SU-DHL-6 (cell line): ENCODE data around the gene ACAN.

Source experiments
- H2AFZ ChIP-seq: fragments of 200-600 bp; sonication (generic); 2 replicates; pipeline ENCODE4 v1.6.1; 2014; ENCODE audit warnings: low read depth, mild to moderate bottlenecking, moderate library complexity, mixed read lengths, antibody characterized with exemption, low read length; ENCODE audit not compliant: severe bottlenecking
- H3F3A ChIP-seq: fragments of 200-600 bp; shearing (Covaris generic); 2 replicates; pipeline ENCODE4 v1.6.0; 2016; ENCODE audit warnings: antibody characterized with exemption, mild to moderate bottlenecking; ENCODE audit not compliant: insufficient read depth
- H3K27ac ChIP-seq: fragments of 200-600 bp; sonication (generic); 2 replicates; pipeline ENCODE4 v1.5.1; 2016; ENCODE audit warnings: low read depth, mild to moderate bottlenecking, low read length, moderate library complexity, mixed read lengths
- H3K27me3 ChIP-seq: fragments of 200-600 bp; sonication (generic), shearing (Covaris generic); 2 replicates; pipeline ENCODE4 v1.6.0; 2014; ENCODE audit warnings: mild to moderate bottlenecking, low read length
- H3K36me3 ChIP-seq: fragments of 200-600 bp; sonication (generic); 2 replicates; pipeline ENCODE4 v1.6.1; 2014; ENCODE audit warnings: mild to moderate bottlenecking, low read length, mixed read lengths
- H3K4me2 ChIP-seq: fragments of 300-600, 200-600 bp; shearing (Covaris generic), sonication (generic); 2 replicates; pipeline ENCODE4 v1.6.0; 2014; ENCODE audit warnings: low read length, low read depth, mild to moderate bottlenecking; ENCODE audit not compliant: poor library complexity, severe bottlenecking
- H3K4me3 ChIP-seq: fragments of 200-600 bp; sonication (generic); 2 replicates; pipeline ENCODE4 v1.5.1; 2014; ENCODE audit warnings: antibody characterized with exemption, low read length, mild to moderate bottlenecking, mixed read lengths; ENCODE audit not compliant: insufficient read depth, poor library complexity, severe bottlenecking
- H3K79me2 ChIP-seq: fragments of 200-600 bp; sonication (generic); 2 replicates; pipeline ENCODE4 v1.6.1; 2014; ENCODE audit warnings: mild to moderate bottlenecking, low read length, moderate library complexity; ENCODE audit not compliant: insufficient read depth
- H3K9ac ChIP-seq: fragments of 200-600 bp; sonication (generic); 2 replicates; pipeline ENCODE4 v1.7.0; 2014; ENCODE audit warnings: mild to moderate bottlenecking, low read length
- H3K9me2 ChIP-seq: fragments of 200-600 bp; sonication (generic); replicated peaks from 2 replicates; pipeline ENCODE4 v1.6.1; 2014; ENCODE audit warnings: low read length; ENCODE audit not compliant: insufficient read depth
- H3K9me3 ChIP-seq: fragments of 200-600 bp; sonication (generic); 2 replicates; pipeline ENCODE4 v1.6.1; 2014; ENCODE audit warnings: low read length, mixed read lengths; ENCODE audit not compliant: insufficient read depth
- H4K20me1 ChIP-seq: fragments of 200-600 bp; sonication (generic); 2 replicates; pipeline ENCODE4 v1.6.1; 2014; ENCODE audit warnings: low read depth, mild to moderate bottlenecking, antibody characterized with exemption, low read length, moderate library complexity, mixed read lengths
- CTCF ChIP-seq: fragments of 200-600 bp; sonication (generic); IDR thresholded peaks from one replicate; pipeline ENCODE4 v1.5.1; 2017; ENCODE audit warnings: antibody characterized with exemption, mild to moderate bottlenecking, low read length, moderate library complexity; ENCODE audit not compliant: insufficient read depth, poor library complexity, severe bottlenecking
- EZH2phosphoT487 ChIP-seq: fragments of 200-600 bp; sonication (generic), shearing (Covaris generic); conservative IDR thresholded peaks from 2 replicates; pipeline ENCODE4 v1.6.1; 2018; ENCODE audit warnings: mild to moderate bottlenecking, antibody characterized with exemption, low read length, moderate library complexity, mixed read lengths

The ACAN gene

GRCh38 chr15:88779944-88780343, 23.3 kb upstream of the ACAN start:
- no peaks in the 10 kb centered on the region for H3K36me3 ChIP-seq
- H2AFZ ChIP-seq = no peak overlapping the region
- no peaks in the 10 kb centered on the region for H3K79me2 ChIP-seq
- TF ChIP-seq CTCF (no peak), EZH2phosphoT487 (no peak)
- no peaks in the 10 kb centered on the region for H4K20me1 ChIP-seq
- no peak overlapping the region for H3K4me3 ChIP-seq
- no peak overlapping the region for H3K9ac ChIP-seq
- H3K4me2 ChIP-seq = no peak overlapping the region
- peaks cover 4% of the 10 kb centered on the region; the same call in 1 of the 2 replicates for H3K9me3 ChIP-seq
- H3F3A ChIP-seq = no peaks in the 10 kb centered on the region
- no peaks in the 10 kb centered on the region for H3K9me2 ChIP-seq
- no peak overlapping the region for H3K27ac ChIP-seq
- H3K27me3 ChIP-seq = no peaks in the 10 kb centered on the region

- no peaks in the 10 kb centered on the region for H3K36me3 ChIP-seq
- H3K27ac ChIP-seq = no peak overlapping the region
- H3K27me3 ChIP-seq = no peaks in the 10 kb centered on the region
- H3K9ac ChIP-seq = no peak overlapping the region
- H2AFZ ChIP-seq = no peak overlapping the region
- no peaks in the 10 kb centered on the region for H4K20me1 ChIP-seq
- no peak overlapping the region for H3K4me3 ChIP-seq
- H3F3A ChIP-seq = no peaks in the 10 kb centered on the region
- no peaks in the 10 kb centered on the region for H3K79me2 ChIP-seq
- H3K9me2 ChIP-seq = no peaks in the 10 kb centered on the region
- no peak overlapping the region for H3K4me2 ChIP-seq
- TF ChIP-seq EZH2phosphoT487 (no peak), CTCF (no peak)
- H3K9me3 ChIP-seq = no peaks in the 10 kb centered on the region
These were observed 20.8 kb upstream of the ACAN start for GRCh38 chr15:88782465-88782864.

- Histone ChIP-seq H3K27ac (no peak overlapping the region), H3K27me3 (no peaks in the 10 kb centered on the region), H2AFZ (no peak overlapping the region), H3K9ac (no peak overlapping the region), H3K4me3 (no peak overlapping the region), H3K9me3 (no peaks in the 10 kb centered on the region), H3K4me2 (no peak overlapping the region), H3K79me2 (no peaks in the 10 kb centered on the region), H3F3A (no peaks in the 10 kb centered on the region), H3K9me2 (no peaks in the 10 kb centered on the region), H3K36me3 (no peaks in the 10 kb centered on the region), H4K20me1 (no peaks in the 10 kb centered on the region)
- no peak for TF ChIP-seq EZH2phosphoT487
- TF ChIP-seq CTCF = no peak
These were observed 18.0 kb upstream of the ACAN start for GRCh38 chr15:88785217-88785616.

GRCh38 chr15:88788036-88788435, 15.2 kb upstream of the ACAN start:
- Histone ChIP-seq H4K20me1 (no peaks in the 10 kb centered on the region), H3K36me3 (no peaks in the 10 kb centered on the region), H3K4me3 (no peak overlapping the region), H3K9ac (no peak overlapping the region), H3K27ac (no peak overlapping the region), H2AFZ (no peak overlapping the region), H3K27me3 (no peaks in the 10 kb centered on the region), H3K9me2 (no peaks in the 10 kb centered on the region), H3K9me3 (no peaks in the 10 kb centered on the region), H3F3A (no peaks in the 10 kb centered on the region), H3K4me2 (no peak overlapping the region), H3K79me2 (no peaks in the 10 kb centered on the region)
- TF ChIP-seq EZH2phosphoT487 = no peak
- TF ChIP-seq CTCF = no peak
